ENCODE results near the gene DGKH. TPM values are rescaled to one million over a fixed set of nuclear protein-coding genes. Genes with fewer than 3 reads are reported as not detected.
"Not testable (repeated sequence)": the region's sequence is repeated elsewhere in the genome, so short reads cannot be mapped to it uniquely, and the experiment has no call there.

Gene DGKH
- total and polyA plus RNA-seq, 9 donors, result 2.4 to 5.1 (median 2.8) TPM

GRCh38 chr13:42219051-42219450, 170.6 kb downstream of the DGKH start:
- Histone ChIP-seq H3K27me3 (ENCODE audit: control insufficient read depth, insufficient read depth, low read length) (no peaks in the 10 kb centered on the region), H3K4me3 (ENCODE audit: low read length) (no peak overlapping the region), H3K36me3 (ENCODE audit: control insufficient read depth, insufficient read depth, low read length) (no peaks in the 10 kb centered on the region), H3K27ac (ENCODE audit: low read length) (no peak overlapping the region), H3K9me3 (replicated peaks; ENCODE audit: control insufficient read depth, low read depth, low read length) (no peaks in the 10 kb centered on the region), H3K4me1 (ENCODE audit: control insufficient read depth, insufficient read depth, low read length) (no peaks in the 10 kb centered on the region)
- DNase-seq, result no peak
- WGBS (ENCODE audit: insufficient coverage), result no CpG with 5 or more reads among the region's 3 CpGs

- H3K27me3 ChIP-seq (ENCODE audit: control insufficient read depth, insufficient read depth, low read length), result no peaks in the 10 kb centered on the region
- H3K4me1 ChIP-seq (ENCODE audit: control insufficient read depth, insufficient read depth, low read length), result no peaks in the 10 kb centered on the region
- no peak for DNase-seq
- no CpG with 5 or more reads among the region's 1 CpG for WGBS (ENCODE audit: insufficient coverage)
- H3K9me3 ChIP-seq (replicated peaks; ENCODE audit: control insufficient read depth, low read depth, low read length), result no peaks in the 10 kb centered on the region
- no peak overlapping the region for H3K27ac ChIP-seq (ENCODE audit: low read length)
- no peak overlapping the region for H3K4me3 ChIP-seq (ENCODE audit: low read length)
- no peaks in the 10 kb centered on the region for H3K36me3 ChIP-seq (ENCODE audit: control insufficient read depth, insufficient read depth, low read length)
Measured at GRCh38 chr13:42219876-42220275, 171.4 kb downstream of the DGKH start.

GRCh38 chr13:42221121-42221765, 172.8 kb downstream of the DGKH start:
- no CpG with 5 or more reads among the region's 4 CpGs for WGBS (ENCODE audit: insufficient coverage)
- H3K4me1 ChIP-seq (ENCODE audit: control insufficient read depth, insufficient read depth, low read length), result no peaks in the 10 kb centered on the region
- H3K27me3 ChIP-seq (ENCODE audit: control insufficient read depth, insufficient read depth, low read length), result no peaks in the 10 kb centered on the region
- H3K4me3 ChIP-seq (ENCODE audit: low read length), result no peak overlapping the region
- no peaks in the 10 kb centered on the region for H3K36me3 ChIP-seq (ENCODE audit: control insufficient read depth, insufficient read depth, low read length)
- H3K9me3 ChIP-seq (replicated peaks; ENCODE audit: control insufficient read depth, low read depth, low read length), result no peaks in the 10 kb centered on the region
- no peak for DNase-seq
- no peak overlapping the region for H3K27ac ChIP-seq (ENCODE audit: low read length)

- H3K36me3 ChIP-seq (ENCODE audit: control insufficient read depth, insufficient read depth, low read length), result no peaks in the 10 kb centered on the region
- no CpG with 5 or more reads among the region's 4 CpGs for WGBS (ENCODE audit: insufficient coverage)
- no peak overlapping the region for H3K27ac ChIP-seq (ENCODE audit: low read length)
- no peak for DNase-seq
- no peaks in the 10 kb centered on the region for H3K27me3 ChIP-seq (ENCODE audit: control insufficient read depth, insufficient read depth, low read length)
- no peaks in the 10 kb centered on the region for H3K4me1 ChIP-seq (ENCODE audit: control insufficient read depth, insufficient read depth, low read length)
- H3K4me3 ChIP-seq (ENCODE audit: low read length), result no peak overlapping the region
- peaks cover 2% of the 10 kb centered on the region for H3K9me3 ChIP-seq (replicated peaks; ENCODE audit: control insufficient read depth, low read depth, low read length)
Measured at GRCh38 chr13:42223681-42224080, 175.2 kb downstream of the DGKH start.

DNA sequence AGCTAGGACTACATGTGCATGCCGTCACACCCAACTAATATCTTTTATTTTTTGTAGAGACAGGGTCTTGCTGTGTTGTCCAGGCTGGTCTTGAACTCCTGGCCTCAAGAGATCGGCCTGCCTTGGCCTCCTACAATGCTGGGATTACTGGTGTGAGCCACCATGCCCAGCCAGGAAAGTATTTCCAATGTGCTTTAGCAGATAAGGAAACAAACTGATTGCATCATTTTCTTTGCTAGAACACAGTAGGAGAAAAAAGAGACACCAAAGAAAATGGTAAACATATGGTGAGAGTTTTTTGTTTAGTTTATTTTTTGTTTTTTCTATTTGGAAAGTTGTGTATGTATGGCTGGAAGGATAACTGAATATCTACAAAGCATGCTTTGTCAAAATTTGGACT, 176.6 kb downstream of the DGKH start:
- H3K36me3 ChIP-seq (ENCODE audit: control insufficient read depth, insufficient read depth, low read length), result no peaks in the 10 kb centered on the region
- H3K27me3 ChIP-seq (ENCODE audit: control insufficient read depth, insufficient read depth, low read length), result no peaks in the 10 kb centered on the region
- no peak for DNase-seq
- no peaks in the 10 kb centered on the region for H3K4me1 ChIP-seq (ENCODE audit: control insufficient read depth, insufficient read depth, low read length)
- no peak overlapping the region for H3K4me3 ChIP-seq (ENCODE audit: low read length)
- no CpG with 5 or more reads among the region's 2 CpGs for WGBS (ENCODE audit: insufficient coverage)
- peaks cover 2% of the 10 kb centered on the region for H3K9me3 ChIP-seq (replicated peaks; ENCODE audit: control insufficient read depth, low read depth, low read length)
- H3K27ac ChIP-seq (ENCODE audit: low read length), result no peak overlapping the region

- not testable (repeated sequence) for H3K27ac ChIP-seq (ENCODE audit: low read length); H3K4me1 ChIP-seq (ENCODE audit: control insufficient read depth, insufficient read depth, low read length); DNase-seq; H3K4me3 ChIP-seq (ENCODE audit: low read length); H3K27me3 ChIP-seq (ENCODE audit: control insufficient read depth, insufficient read depth, low read length); H3K9me3 ChIP-seq (replicated peaks; ENCODE audit: control insufficient read depth, low read depth, low read length); H3K36me3 ChIP-seq (ENCODE audit: control insufficient read depth, insufficient read depth, low read length)
- 100% methylated on average over 1 of the region's 5 CpGs for WGBS (ENCODE audit: insufficient coverage)
Measured at GRCh38 chr13:42226759-42227158, 178.3 kb downstream of the DGKH start.

GRCh38 chr13:42228527-42228926, 180.1 kb downstream of the DGKH start:
- Histone ChIP-seq H3K9me3 (replicated peaks; ENCODE audit: control insufficient read depth, low read depth, low read length) (peaks cover 2% of the 10 kb centered on the region), H3K27ac (ENCODE audit: low read length) (no peak overlapping the region), H3K4me1 (ENCODE audit: control insufficient read depth, insufficient read depth, low read length) (no peaks in the 10 kb centered on the region), H3K4me3 (ENCODE audit: low read length) (no peak overlapping the region), H3K27me3 (ENCODE audit: control insufficient read depth, insufficient read depth, low read length) (no peaks in the 10 kb centered on the region), H3K36me3 (ENCODE audit: control insufficient read depth, insufficient read depth, low read length) (no peaks in the 10 kb centered on the region)
- 100% methylated on average over 1 of the region's 1 CpG for WGBS (ENCODE audit: insufficient coverage)
- no peak for DNase-seq

DNA sequence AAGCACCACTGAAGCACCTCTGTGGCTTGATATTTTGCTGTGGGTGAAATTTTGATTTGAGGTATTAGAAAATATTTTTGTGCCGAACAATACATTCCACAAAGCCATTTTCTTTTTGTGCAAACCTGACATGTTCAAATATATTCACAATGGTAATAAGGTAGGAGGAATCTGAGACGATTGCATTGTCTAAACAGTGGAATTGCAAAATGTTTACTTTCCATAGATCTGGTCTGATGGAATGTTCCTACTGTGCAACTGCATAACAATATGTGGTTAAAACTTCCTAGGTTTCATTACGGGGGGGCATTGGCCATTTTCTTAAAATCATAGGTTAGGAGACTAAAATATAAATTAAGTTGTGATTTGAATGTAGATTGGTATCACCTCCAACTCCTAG, 180.8 kb downstream of the DGKH start:
- no CpG with 5 or more reads among the region's 3 CpGs for WGBS (ENCODE audit: insufficient coverage)
- Histone ChIP-seq H3K9me3 (replicated peaks; ENCODE audit: control insufficient read depth, low read depth, low read length) (peaks cover 2% of the 10 kb centered on the region), H3K4me1 (ENCODE audit: control insufficient read depth, insufficient read depth, low read length) (no peaks in the 10 kb centered on the region), H3K36me3 (ENCODE audit: control insufficient read depth, insufficient read depth, low read length) (no peaks in the 10 kb centered on the region), H3K4me3 (ENCODE audit: low read length) (no peak overlapping the region), H3K27ac (ENCODE audit: low read length) (no peak overlapping the region), H3K27me3 (ENCODE audit: control insufficient read depth, insufficient read depth, low read length) (no peaks in the 10 kb centered on the region)
- DNase-seq, result no peak

DNA sequence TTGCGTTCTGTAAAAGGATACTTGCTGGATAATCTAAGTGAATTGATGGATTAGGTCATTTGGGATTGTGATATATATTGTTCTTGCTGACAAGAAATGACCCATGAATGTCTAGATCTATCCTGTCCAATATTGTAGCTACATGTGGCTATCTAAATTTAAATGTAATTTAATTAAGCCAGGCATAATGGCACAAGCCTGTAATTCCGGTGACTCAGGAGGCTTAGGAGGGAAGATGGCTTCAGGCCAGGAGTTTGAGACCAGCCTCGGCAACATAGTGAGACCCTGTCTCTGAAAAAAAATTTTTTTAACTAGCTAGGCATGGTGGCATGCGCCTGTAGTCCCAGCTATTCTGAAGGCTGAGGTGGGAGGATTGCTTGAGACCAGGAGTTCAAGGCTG, 184.2 kb downstream of the DGKH start:
- Histone ChIP-seq H3K36me3 (ENCODE audit: control insufficient read depth, insufficient read depth, low read length) (no peaks in the 10 kb centered on the region), H3K27me3 (ENCODE audit: control insufficient read depth, insufficient read depth, low read length) (no peaks in the 10 kb centered on the region), H3K27ac (ENCODE audit: low read length) (no peak overlapping the region), H3K4me1 (ENCODE audit: control insufficient read depth, insufficient read depth, low read length) (no peaks in the 10 kb centered on the region), H3K9me3 (replicated peaks; ENCODE audit: control insufficient read depth, low read depth, low read length) (no peaks in the 10 kb centered on the region), H3K4me3 (ENCODE audit: low read length) (no peak overlapping the region)
- WGBS (ENCODE audit: insufficient coverage), result 82% methylated on average over 3 of the region's 4 CpGs
- DNase-seq, result no peak

- Histone ChIP-seq H3K27me3 (ENCODE audit: control insufficient read depth, insufficient read depth, low read length) (no peaks in the 10 kb centered on the region), H3K27ac (ENCODE audit: low read length) (no peak overlapping the region), H3K4me3 (ENCODE audit: low read length) (no peak overlapping the region), H3K4me1 (ENCODE audit: control insufficient read depth, insufficient read depth, low read length) (no peaks in the 10 kb centered on the region), H3K36me3 (ENCODE audit: control insufficient read depth, insufficient read depth, low read length) (no peaks in the 10 kb centered on the region), H3K9me3 (replicated peaks; ENCODE audit: control insufficient read depth, low read depth, low read length) (no peaks in the 10 kb centered on the region)
- DNase-seq, result no peak
- no CpG with 5 or more reads among the region's 1 CpG for WGBS (ENCODE audit: insufficient coverage)
Measured at GRCh38 chr13:42233726-42234125, 185.3 kb downstream of the DGKH start.

DNA sequence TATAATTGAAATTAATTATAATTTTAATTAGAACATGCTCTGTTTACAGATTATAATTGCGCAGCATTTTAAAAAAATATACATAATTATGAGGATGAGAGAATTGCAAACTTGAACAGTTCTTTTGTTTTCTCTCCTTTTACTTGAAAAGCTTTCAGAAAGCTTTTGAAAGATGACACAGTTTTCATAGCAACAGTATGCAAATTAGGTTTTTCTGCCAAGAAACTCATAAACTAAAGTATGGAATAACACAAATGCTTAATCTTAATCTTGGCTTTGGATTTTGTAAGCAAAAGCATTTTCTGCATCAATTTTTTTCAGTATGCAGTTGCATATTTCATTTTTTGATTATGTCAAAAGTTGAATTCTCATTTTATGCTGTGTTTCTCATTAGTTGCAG, 190.7 kb downstream of the DGKH start:
- no peaks in the 10 kb centered on the region for H3K36me3 ChIP-seq (ENCODE audit: control insufficient read depth, insufficient read depth, low read length)
- WGBS (ENCODE audit: insufficient coverage), result no CpG with 5 or more reads among the region's 1 CpG
- no peaks in the 10 kb centered on the region for H3K27me3 ChIP-seq (ENCODE audit: control insufficient read depth, insufficient read depth, low read length)
- H3K9me3 ChIP-seq (replicated peaks; ENCODE audit: control insufficient read depth, low read depth, low read length), result no peaks in the 10 kb centered on the region
- no peaks in the 10 kb centered on the region for H3K4me1 ChIP-seq (ENCODE audit: control insufficient read depth, insufficient read depth, low read length)
- peak; percentile 58 for DNase-seq
- no peak overlapping the region for H3K27ac ChIP-seq (ENCODE audit: low read length)
- no peak overlapping the region for H3K4me3 ChIP-seq (ENCODE audit: low read length)

All from muscle of leg (tissue), 11 donors.